GM12875 (cell line): Measurements from ENCODE around the gene AFAP1L2.

Experiments
- H3K4me3 ChIP-seq: one replicate; pipeline ENCODE4 v1.5.1; 2011; ENCODE audit warnings: low read depth, low read length, control low read depth
- TF ChIP-seq, protein P1 (sequence below): IDR thresholded peaks from 2 replicates; pipeline ENCODE4 v1.5.1; 2011; ENCODE audit warnings: low read depth, mild to moderate bottlenecking, control low read depth, inconsistent platforms, low read length, moderate library complexity, borderline replicate concordance; ENCODE audit not compliant: insufficient read depth

The AFAP1L2 gene

DNA sequence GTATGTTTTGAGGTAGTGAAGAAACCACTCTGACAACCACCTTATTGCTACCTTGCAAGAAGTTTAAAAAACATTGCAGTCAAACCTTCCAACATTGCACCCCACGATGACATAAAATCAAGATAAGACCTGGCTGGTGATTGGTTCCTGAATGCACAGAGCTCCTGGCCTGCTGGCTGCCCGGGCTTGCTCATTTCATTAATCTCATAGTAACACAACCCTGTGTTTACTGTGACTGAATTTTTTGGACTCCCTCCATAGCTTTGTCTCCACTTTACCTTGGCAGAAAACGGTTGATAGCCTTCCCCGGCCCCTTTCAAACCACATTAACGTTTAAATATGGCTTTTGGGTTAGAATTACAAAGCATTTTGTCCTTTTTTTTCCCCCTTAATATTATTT lies 137.8 kb downstream of the AFAP1L2 start:
- no peak overlapping the region for H3K4me3 ChIP-seq
- TF ChIP-seq, protein P1, sequence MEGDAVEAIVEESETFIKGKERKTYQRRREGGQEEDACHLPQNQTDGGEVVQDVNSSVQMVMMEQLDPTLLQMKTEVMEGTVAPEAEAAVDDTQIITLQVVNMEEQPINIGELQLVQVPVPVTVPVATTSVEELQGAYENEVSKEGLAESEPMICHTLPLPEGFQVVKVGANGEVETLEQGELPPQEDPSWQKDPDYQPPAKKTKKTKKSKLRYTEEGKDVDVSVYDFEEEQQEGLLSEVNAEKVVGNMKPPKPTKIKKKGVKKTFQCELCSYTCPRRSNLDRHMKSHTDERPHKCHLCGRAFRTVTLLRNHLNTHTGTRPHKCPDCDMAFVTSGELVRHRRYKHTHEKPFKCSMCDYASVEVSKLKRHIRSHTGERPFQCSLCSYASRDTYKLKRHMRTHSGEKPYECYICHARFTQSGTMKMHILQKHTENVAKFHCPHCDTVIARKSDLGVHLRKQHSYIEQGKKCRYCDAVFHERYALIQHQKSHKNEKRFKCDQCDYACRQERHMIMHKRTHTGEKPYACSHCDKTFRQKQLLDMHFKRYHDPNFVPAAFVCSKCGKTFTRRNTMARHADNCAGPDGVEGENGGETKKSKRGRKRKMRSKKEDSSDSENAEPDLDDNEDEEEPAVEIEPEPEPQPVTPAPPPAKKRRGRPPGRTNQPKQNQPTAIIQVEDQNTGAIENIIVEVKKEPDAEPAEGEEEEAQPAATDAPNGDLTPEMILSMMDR, result no peak

DNA sequence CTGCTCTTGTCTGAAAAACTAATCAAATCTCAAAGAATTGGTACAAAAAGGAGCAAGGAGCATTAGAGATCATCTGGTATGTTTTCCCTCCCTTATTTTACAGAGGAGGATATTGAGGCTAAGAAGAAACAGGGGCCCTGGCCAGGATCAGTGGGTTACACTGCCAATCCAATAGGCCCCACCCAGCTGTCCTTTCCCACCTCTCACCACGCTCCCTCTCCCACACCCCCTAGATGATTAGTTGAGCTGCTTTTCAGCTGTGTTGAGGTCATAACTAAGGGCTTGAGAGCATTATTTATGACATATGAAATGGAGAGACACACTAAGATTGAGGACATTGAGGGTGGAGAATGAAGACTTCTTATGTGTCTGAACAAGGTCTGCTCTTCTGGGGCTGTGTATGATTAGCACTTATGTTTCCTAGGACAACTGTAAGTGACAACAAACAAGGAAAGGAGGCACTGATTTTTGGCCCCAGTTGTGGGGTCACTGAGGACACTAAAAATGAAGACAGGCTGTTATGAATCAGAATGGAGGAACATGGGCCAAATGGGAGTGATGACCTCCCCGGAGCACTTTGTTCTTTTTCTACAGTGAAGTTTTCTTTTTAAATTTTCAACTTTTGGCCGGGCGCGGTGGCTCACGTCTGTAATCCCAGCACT lies 138.8 kb downstream of the AFAP1L2 start:
- TF ChIP-seq, protein P1, result no peak
- H3K4me3 ChIP-seq, result no peak overlapping the region

DNA sequence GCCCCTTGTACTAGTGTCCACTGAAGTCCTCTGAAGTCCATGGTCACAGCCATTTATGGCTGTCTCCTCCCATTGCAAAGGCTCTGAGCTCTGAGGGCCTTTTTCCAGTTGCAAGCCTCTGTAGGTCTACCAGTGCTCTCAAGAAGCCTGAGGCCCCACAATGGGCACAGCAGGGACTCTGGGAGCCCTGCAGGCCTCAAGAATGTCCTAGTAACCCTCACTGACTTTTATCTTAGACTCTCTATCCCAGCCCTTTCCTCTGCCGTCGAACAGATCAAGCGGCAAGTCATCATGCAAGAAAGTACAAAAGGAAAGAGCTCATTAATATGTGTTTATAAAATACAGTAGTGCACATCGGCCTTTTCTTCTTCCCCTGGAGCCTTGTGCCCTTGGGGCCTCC lies 141.8 kb downstream of the AFAP1L2 start:
- TF ChIP-seq, protein P1, result no peak
- H3K4me3 ChIP-seq, result no peak overlapping the region

DNA sequence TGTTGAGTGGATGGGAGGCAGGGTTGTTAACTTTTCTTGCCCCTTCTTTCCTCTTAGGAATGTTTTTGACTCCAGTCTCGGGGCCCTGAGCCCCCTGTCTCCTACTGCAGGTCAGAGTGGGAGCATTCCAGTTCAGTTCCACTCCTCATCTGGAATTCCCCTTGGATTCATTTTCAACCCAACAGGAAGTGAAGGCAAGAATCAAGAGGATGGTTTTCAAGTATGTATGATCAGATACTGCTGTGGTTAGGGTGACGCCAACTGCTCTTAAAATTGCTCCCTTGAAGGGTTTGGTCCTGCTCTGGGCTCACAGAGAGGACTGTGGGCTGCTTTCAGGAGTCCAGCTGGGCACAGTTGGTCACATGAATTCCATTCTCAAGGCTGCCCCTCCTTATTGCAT lies 143.2 kb downstream of the AFAP1L2 start:
- TF ChIP-seq, protein P1, result no peak
- no peak overlapping the region for H3K4me3 ChIP-seq

- H3K4me3 ChIP-seq, result no peak overlapping the region
- TF ChIP-seq, protein P1, result no peak
Measured at GRCh38 chr10:114260366-114260765, 143.9 kb downstream of the AFAP1L2 start.

DNA sequence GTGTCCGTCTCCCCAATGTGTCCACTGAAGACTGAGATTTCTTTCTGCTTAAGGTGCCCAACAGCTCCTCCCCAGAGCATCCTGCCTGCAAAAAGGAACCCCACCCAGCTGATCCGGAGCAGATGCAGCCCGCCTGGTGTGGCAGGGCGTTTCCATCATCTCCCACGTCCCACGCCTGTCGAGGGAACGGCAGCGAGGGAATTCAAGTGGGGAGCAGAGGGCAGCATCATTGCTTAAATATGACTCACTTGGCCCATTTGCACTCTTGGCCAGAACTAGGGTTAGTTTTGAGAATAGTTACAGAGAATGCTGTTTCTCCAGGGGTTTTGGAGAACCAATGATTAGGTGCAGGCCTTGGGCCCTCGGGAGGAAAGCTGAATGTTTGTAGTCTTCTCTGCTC lies 144.5 kb downstream of the AFAP1L2 start:
- no peak overlapping the region for H3K4me3 ChIP-seq
- TF ChIP-seq, protein P1, result no peak

DNA sequence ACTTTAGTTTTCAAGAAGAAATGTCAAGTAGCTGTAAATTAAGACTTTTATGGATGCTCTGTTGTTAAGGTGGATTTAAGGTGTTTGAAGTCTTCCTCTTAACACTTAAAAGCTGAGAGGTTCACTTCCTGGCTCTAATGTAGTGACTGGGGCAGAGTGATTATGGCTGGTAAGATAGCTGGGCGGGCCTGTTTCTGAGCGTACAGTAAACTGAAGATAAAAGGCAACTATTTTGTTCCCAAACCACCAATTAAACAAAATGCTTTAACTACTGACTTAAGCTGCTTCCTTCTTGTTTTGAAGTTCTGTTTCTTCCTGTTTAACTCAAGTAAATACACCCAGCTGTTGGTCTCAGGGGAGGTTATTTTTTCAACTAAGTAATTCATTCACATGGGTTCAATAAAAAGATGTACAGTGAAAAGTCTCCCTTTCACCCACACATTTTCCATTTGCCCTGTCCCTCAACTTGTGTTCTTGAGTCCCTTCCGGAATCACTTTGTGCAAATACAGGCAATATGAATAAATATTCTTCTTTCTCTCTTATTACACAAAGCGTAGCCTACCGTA lies 145.9 kb downstream of the AFAP1L2 start:
- TF ChIP-seq, protein P1, result no peak
- H3K4me3 ChIP-seq, result no peak overlapping the region
